GM12875 (cell line): ENCODE results near the gene EZH2.

Experiments
- H3K4me3 ChIP-seq: one replicate; pipeline ENCODE4 v1.5.1; 2011; ENCODE audit warnings: low read depth, low read length, control low read depth
- TF ChIP-seq, protein P1 (sequence below): IDR thresholded peaks from 2 replicates; pipeline ENCODE4 v1.5.1; 2011; ENCODE audit warnings: low read depth, mild to moderate bottlenecking, control low read depth, inconsistent platforms, low read length, moderate library complexity, borderline replicate concordance; ENCODE audit not compliant: insufficient read depth

Gene EZH2

DNA sequence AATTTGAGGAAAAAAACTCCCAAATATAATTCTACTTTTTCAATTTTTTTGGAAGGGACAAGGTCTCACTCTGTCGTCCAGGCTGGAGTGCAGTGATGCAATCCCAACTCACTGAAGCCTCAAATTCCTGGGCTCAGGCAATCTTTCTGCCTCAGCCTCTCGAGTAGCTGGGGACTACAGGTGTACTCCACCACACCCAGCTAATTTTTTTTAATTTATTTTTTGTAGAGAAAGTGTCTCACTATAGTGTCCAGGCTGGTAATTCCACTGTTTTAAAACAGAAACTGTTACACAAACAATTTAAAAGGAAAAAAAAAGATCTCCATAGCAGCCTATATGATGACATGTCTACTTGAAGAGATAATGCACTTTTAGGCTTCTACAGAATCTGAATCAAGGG is 25.6 kb downstream of the EZH2 start:
- H3K4me3 ChIP-seq, result no peak overlapping the region
- TF ChIP-seq, protein P1, sequence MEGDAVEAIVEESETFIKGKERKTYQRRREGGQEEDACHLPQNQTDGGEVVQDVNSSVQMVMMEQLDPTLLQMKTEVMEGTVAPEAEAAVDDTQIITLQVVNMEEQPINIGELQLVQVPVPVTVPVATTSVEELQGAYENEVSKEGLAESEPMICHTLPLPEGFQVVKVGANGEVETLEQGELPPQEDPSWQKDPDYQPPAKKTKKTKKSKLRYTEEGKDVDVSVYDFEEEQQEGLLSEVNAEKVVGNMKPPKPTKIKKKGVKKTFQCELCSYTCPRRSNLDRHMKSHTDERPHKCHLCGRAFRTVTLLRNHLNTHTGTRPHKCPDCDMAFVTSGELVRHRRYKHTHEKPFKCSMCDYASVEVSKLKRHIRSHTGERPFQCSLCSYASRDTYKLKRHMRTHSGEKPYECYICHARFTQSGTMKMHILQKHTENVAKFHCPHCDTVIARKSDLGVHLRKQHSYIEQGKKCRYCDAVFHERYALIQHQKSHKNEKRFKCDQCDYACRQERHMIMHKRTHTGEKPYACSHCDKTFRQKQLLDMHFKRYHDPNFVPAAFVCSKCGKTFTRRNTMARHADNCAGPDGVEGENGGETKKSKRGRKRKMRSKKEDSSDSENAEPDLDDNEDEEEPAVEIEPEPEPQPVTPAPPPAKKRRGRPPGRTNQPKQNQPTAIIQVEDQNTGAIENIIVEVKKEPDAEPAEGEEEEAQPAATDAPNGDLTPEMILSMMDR, result no peak

DNA sequence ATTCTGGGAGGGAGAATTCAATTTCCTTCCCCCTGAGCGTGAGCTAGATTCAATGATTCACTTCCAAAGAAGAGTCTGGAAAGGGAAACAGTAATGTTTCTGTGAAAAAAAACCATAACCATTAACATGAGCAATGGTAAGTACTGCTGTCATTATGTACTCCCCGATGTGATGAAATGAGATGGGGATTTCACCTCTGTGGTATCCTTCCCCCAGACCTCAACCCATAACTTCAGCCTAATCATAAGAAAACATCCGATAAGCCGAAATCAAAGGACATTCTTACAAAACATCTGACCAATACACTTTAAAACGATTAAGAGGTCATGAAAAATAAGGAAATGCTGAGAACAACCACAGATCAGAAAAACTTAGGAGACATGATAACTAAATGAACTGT is 27.2 kb downstream of the EZH2 start:
- TF ChIP-seq, protein P1, result no peak
- no peak overlapping the region for H3K4me3 ChIP-seq

DNA sequence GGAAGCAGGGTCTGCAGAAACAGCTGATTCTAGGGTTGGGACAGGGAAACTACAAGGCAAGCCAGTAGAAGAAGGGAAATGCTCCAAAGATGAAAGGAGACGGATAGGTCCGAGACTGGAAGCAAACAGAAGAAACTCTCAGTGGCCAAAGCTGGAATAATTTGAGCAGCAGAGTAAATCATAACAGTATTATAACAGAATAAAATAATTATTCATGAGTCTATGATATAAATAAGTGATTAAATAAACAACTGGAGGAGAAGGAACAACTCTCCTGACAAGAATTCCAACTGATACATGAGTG is 27.6 kb downstream of the EZH2 start:
- no peak overlapping the region for H3K4me3 ChIP-seq
- TF ChIP-seq, protein P1, result no peak

DNA sequence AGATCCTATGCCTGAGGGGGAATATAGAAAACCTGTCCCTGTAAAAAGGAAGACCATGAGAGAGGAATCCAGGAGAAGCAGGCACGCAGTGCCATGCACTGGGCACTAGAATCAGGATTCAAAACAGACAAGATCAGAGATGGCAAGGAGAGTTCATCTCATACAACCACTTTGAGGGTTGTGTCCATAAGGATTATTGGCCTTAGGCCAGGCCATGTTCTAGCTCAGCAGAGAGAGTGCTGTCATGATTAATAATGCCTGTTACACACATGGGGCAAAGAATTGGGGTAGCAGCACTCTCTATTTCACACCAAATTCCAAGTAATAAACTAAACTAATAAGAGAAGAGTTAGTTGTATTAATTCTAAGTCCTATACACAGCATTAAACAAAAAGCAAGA is 29.1 kb downstream of the EZH2 start:
- TF ChIP-seq, protein P1, result no peak
- no peak overlapping the region for H3K4me3 ChIP-seq

DNA sequence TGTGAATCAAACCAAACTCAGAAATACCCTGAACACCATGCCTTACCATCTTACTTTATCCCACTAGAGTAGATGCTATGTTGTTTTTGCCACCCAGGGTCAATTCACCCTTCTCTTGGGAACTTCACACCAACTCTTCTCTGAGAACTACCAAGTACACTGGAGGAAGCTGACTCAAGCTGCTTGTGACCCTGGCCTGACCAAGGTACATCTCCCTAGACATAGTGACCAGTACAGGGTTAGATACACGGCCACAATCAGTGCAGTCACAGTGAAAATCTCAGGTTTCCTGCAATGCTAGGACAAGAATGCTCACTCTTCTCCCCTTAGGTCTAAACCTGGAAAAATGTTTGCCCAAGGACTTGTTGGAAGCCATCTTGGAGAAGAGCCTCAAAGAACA is 31.8 kb downstream of the EZH2 start:
- no peak overlapping the region for H3K4me3 ChIP-seq
- TF ChIP-seq, protein P1, result no peak

DNA sequence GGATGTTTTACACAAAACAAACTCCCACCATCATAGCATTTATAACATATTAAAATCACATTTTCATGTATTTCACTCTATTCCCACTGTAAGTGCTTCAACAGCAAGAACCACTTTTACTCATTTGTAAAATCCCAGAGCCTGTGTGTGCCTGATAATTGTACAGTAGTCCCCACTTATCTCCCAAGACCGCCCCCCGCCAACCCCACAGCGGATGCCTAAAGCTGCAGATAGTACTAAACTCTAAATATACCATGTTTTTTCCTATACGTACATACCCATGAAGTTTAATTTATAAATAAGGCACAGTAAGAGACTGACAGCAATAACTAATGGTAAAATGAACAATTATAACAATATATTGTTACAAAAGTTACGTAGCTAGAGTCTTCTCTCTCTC is 33.5 kb downstream of the EZH2 start:
- TF ChIP-seq, protein P1, result no peak

DNA sequence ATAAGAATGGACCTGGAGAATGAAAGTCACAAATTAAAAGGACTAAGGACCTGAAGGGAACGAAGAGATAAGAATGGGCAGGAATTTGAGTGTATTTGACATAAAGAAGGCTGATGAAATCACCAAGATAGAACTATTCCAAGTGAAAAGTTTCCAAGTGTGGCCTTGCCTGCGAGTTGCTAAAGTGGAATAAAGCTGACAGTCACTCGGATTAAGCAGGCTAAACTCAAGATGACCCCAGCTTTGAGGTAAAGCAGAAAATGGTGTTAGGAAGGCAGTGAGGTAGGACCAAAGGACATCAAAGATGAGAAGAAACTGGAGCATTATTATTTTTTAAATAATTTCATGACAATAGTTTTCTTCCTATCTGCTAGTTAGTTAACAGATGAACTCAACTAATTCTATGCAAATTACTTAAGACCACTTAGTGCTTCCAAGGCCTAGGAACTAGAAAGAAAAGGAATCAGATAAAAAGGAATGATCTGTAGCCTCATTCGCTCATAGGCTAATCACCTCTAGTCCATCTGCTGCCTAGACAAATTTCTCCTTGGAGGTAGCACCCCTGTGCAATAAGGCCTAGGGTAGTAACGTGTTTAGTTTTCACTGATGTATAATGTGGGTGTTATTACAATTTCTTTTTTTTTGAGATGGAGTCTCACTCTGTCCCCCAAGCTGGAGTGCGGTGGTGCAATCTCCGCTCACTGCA is 34.5 kb downstream of the EZH2 start:
- H3K4me3 ChIP-seq, result no peak overlapping the region
- TF ChIP-seq, protein P1, result no peak

More for the DNA sequence above, 33.5 kb downstream of the EZH2 start:
- H3K4me3 ChIP-seq, result no peak overlapping the region
